GM21360 (cell line): ENCODE data around the gene SLC13A3.

ENCODE experiments used
- ATAC-seq: cut with Tn5 transposase; IDR thresholded peaks from one replicate; pipeline ENCODE4 v1.9.1; 2021; ENCODE audit warnings: mild to moderate bottlenecking, moderate library complexity; ENCODE audit not compliant: unreplicated experiment

Gene SLC13A3

GRCh38 chr20:46657137-46657536 lies 5.9 kb upstream of the SLC13A3 start:
- ATAC-seq = no peak

DNA sequence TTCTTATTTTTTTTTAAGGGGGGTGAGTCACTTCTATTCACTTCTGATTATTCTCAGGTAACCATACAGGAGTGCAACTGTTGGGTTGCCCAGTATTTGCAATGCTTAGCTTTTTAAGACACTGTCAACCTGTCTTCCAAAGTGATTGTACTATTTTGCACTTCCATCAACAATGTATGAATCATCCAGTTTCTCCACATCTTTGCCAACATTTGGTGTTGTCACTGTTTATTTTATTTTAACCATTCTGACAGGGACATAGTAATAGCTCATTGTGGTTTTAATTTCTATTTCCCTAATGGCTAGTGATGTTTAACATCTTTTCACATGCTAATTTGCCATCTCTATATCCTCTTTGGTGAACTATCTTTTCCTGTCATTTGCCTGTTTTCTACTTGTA lies 1.4 kb upstream of the SLC13A3 start:
- no peak for ATAC-seq

DNA sequence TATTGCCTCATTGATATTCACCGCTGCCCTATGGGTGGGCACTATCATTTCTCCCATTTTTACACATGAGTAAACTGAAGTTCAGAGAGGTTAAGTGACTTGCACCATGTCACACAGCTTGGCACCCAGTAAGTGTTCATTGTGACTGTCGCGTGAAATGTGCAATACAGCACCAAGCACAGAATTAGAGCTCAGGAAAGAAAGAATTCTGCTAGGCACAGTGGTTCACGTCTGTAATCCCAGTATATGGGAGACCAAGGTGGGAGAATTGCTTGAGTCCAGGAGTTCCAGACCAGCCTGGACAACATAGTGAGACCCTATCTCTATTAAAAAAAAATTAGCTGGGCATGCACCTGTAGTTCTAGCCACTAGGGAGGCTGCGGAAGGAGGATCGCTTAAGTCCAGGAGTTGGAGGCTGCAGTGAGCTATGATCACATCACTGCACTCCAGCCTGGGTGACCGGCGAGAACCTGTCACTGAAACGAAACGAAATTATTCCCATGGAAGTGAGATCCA lies 626 bp downstream of the SLC13A3 start:
- no peak for ATAC-seq

DNA sequence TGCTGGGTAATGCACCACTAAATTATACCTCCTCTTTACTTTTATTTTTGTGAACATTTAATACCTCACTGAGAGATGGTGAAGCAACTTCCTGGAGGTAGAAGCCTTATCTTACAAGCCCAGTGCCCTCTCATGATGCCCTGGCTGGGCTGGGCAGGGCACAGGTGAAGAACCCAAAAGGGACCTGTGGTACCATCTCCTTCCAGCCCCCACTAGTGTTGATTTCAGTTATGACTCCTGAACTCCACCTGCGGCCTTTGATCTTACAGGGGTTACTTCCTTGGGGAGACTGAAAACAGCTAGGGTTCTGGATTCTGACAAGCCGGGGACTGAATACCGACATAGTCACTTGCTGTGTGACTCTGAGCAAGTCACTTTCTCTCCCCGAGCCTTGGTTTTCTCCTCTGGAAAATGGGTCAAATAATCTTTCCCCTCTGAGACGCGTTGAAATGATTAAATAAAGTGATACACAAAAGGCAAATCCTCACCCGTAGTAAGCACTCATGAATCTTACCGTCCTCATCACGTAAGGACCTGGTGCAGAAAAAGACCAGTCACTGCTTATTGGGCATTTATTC lies 1.2 kb downstream of the SLC13A3 start:
- ATAC-seq = no peak

DNA sequence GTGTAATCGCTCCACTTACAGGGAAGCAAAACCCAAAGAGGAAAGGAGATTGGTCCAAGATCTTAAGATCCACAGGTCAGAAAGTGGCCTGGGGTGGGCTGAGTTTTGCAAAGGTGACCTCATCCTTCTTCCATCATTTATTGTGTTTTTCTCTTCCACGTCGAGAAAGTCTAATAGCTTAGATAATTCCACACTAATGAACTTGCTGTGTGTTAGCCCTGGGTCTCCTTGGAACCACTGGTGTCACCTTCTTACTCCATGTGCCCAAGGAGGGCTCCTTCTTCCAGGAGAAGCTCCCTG lies 1.7 kb downstream of the SLC13A3 start:
- ATAC-seq = no peak

- ATAC-seq = no peak
Observed at GRCh38 chr20:46648903-46649649, 2.2 kb downstream of the SLC13A3 start.

DNA sequence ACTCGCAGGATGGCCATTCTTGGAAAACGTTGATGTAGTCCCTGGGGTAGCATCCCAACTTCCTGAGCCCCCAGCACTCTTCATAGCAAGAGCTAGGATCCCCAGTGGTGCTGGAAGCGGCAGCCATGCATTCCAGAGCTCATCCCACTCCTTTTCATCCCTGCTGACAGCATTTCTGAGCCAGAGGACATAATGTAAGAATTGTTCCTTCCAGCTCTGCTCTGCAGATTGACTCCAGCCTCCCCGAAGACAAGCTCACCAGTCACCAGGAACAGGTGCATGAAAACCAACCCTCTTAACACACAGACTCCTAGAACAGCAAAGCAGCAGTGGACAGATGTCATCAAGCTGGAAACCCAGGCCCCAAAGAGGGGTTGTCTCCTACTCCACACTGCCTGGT lies 3.8 kb downstream of the SLC13A3 start:
- no peak for ATAC-seq

DNA sequence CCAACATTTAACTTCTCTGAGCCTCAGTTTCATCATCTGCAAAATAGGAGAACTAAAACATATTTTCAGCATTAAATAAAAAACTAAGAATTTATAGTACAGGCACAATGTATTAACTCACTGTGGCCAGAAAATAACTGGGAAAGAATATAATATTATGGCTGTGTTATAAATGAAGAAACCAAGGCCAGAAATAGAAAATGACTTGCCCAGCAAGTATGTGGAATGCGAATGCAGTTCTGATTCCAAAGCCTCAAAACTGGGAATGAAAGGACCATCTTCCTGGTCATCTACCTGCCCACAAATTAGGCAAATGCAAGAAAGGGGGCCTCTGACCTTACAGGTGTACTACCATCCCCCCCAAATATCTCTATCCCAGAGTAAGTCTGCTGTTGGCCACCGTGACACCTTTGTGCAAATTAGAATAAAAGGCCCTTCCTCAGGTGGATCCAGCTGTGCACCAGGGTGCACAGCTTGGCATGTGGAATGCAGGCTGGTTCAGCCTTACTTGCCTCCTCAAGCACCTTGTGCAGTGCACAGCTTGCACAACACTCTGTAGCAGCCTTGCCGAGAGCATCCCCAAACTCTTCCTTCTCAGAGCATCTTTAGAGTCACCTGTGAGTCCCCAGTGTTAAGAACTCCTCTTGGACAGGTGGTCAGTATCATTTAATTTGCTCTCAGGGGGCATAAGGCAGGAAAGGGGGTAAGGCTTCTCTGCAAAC lies 4.4 kb downstream of the SLC13A3 start:
- no peak for ATAC-seq

DNA sequence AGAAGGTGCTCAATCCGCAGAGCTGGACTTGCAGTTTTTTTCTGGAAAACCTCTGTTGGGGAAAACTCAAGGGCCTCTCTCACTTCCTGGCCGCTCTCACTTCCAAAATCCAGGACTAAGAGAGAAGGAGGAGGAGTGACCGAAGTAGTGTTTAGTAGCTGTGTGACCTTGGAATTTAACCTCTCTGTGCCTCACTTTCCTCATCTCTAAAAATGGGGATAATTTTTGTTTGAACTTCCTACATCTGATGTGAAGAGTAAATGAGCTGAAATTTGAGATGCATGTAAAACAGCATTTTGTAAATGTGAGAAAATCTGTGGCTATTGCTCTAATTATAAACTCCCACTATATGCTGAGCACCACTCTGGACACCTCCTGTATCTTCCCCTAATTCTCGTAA lies 5.1 kb downstream of the SLC13A3 start:
- ATAC-seq = no peak

- ATAC-seq = no peak
Observed at GRCh38 chr20:46644733-46645132, 6.5 kb downstream of the SLC13A3 start.

GRCh38 chr20:46644160-46644559 lies 7.1 kb downstream of the SLC13A3 start:
- ATAC-seq = no peak

DNA sequence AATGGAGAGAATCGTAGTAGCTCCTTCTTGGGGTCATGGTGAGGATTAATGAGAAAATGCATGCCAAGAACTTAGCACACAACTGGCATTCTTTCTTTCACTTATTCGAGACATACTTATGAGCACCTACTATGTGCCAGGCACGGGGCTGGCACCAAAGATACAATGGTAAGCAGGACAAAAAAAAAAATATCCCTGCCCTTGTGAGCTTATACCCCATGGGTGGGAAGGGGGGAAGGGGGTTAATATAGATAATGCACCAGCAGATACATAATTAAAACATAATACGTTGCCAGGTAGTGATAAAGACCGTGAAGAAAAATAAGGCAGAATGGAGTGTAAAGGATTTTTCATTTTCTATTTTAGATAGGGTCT lies 8.3 kb downstream of the SLC13A3 start:
- no peak for ATAC-seq

GRCh38 chr20:46642265-46642968 lies 8.8 kb downstream of the SLC13A3 start:
- ATAC-seq = no peak

- ATAC-seq = no peak
Observed at GRCh38 chr20:46641424-46641823, 9.8 kb downstream of the SLC13A3 start.

DNA sequence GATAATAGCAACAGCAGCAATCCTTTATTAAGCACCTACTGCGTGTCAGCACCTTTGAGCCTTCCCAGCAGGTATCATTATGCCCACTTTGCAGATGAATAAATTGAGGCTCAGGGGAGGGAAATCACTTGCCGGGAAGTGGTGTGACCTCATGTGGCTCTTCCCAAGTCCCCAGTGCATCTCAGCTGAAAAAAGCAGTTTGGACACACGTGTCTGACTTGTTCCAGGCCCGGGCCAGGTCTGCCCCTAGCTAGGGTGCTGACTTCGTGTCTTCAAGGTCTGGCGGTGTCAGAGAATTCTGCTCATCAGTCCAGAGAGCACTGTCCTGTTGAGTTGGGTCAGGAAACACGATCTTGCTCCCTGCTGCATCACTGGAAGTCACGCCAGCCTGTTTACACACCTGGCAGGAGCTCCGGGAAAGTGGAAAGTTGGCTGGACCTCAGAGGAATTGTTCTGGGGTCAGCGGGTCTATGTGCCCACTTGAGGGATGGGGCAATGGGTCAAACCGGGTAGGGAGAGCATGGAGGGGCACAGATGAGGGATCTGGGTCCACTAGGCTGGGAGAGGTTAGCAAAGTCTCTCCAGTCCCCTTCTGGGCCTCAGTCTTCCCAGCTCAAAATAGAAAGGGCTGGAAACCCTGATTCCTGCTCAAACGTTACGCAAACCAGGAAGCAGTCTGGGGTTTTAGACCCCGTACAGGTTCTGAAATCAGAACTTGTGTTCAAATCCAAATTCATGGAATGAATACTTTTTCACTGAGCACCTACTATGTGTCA lies 10.5 kb downstream of the SLC13A3 start:
- no peak for ATAC-seq

- ATAC-seq = no peak
Observed at GRCh38 chr20:46640044-46640443, 11.2 kb downstream of the SLC13A3 start.

- no peak for ATAC-seq
Observed at GRCh38 chr20:46639587-46639986, 11.7 kb downstream of the SLC13A3 start.

DNA sequence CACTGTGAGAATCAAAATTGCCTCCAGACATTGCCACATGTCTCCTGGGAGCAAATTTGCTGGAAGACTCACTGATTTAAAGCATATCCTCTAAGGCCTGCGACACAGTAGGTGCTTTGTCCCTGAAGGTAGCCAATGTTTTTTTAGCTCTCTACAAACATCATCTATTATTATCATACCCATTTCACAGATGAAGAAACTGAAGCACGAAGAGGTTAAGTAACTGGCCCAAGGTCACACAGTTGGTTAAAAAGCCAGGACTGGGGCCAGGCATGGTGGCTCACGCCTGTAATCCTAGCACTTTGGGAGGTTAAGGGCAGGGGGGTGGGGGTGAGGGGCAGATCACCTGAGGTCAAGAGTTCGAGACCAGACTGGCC lies 12.4 kb downstream of the SLC13A3 start:
- ATAC-seq = no peak

- ATAC-seq = no peak
Observed at GRCh38 chr20:46638134-46638897, 12.9 kb downstream of the SLC13A3 start.
